Fibroblast of lung (primary cell): ENCODE results near the gene NLGN1. TPM values are rescaled to one million over a fixed set of nuclear protein-coding genes. Genes with fewer than 3 reads are reported as not detected.
"Not testable (repeated sequence)": the region's sequence is repeated elsewhere in the genome, so short reads cannot be mapped to it uniquely, and the experiment has no call there.

Experiments
- DNase-seq, 2 donors: peaks; one replicate each; pipeline versions ENCODE4 v3.0.0 to v3.0.0-alpha.2; 2010; ENCODE audit warnings: low read depth in 2 of 2
- H2AFZ ChIP-seq: 2 replicates; pipeline ENCODE4 v1.5.1; 2012; ENCODE audit warnings: low read length, control low read depth, inconsistent platforms
- H3K27ac ChIP-seq: 2 replicates; pipeline ENCODE4 v1.5.1; 2011; ENCODE audit warnings: low read length, control low read depth; ENCODE audit not compliant: insufficient read depth
- H3K27me3 ChIP-seq: 2 replicates; pipeline ENCODE4 v1.5.1; 2011; ENCODE audit warnings: mild to moderate bottlenecking, low read length; ENCODE audit not compliant: control insufficient read depth, insufficient read depth
- H3K36me3 ChIP-seq: 2 replicates; pipeline ENCODE4 v1.5.1; 2011; ENCODE audit warnings: low read length; ENCODE audit not compliant: control insufficient read depth, insufficient read depth
- H3K4me1 ChIP-seq: 2 replicates; pipeline ENCODE4 v1.5.1; 2011; ENCODE audit warnings: low read length; ENCODE audit not compliant: control insufficient read depth, insufficient read depth; ENCODE audit errors: extremely low read depth
- H3K4me2 ChIP-seq: 2 replicates; pipeline ENCODE4 v1.5.1; 2011; ENCODE audit warnings: low read length, control low read depth; ENCODE audit not compliant: insufficient read depth; ENCODE audit errors: extremely low read depth
- H3K4me3 ChIP-seq, 4 experiments: fragments of 200-600 bp in 1 of 4; sonication (generic) in 1 of 4; replicated peaks in 1 of 4; 2 replicates each; pipeline ENCODE4 v1.5.1; 2011 to 2016; ENCODE audit warnings: low read length in 4 of 4, low read depth in 3 of 4, mild to moderate bottlenecking in 3 of 4, control low read depth in 2 of 4, inconsistent platforms in 1 of 4, mixed read lengths in 1 of 4; ENCODE audit not compliant: insufficient read depth in 1 of 4; ENCODE audit errors: control extremely low read depth in 1 of 4
- H3K79me2 ChIP-seq: 2 replicates; pipeline ENCODE4 v1.5.1; 2012; ENCODE audit warnings: mild to moderate bottlenecking, low read length, inconsistent platforms; ENCODE audit not compliant: control insufficient read depth, insufficient read depth
- H3K9ac ChIP-seq: 2 replicates; pipeline ENCODE4 v1.5.1; 2011; ENCODE audit warnings: mild to moderate bottlenecking, low read length, control low read depth; ENCODE audit not compliant: insufficient read depth
- H3K9me3 ChIP-seq: 2 replicates; pipeline ENCODE4 v1.5.1; 2012; ENCODE audit warnings: low read depth, low read length; ENCODE audit not compliant: control insufficient read depth, insufficient read depth
- H4K20me1 ChIP-seq: 2 replicates; pipeline ENCODE4 v1.5.1; 2011; ENCODE audit warnings: low read length; ENCODE audit not compliant: control insufficient read depth, insufficient read depth; ENCODE audit errors: extremely low read depth
- CTCF ChIP-seq, 2 donors: IDR thresholded peaks in 1 of 2; conservative IDR thresholded peaks in 1 of 2; 1 replicate in 1 of 2; 2 replicates in 1 of 2; pipeline ENCODE4 v1.5.1; 2011 to 2012; ENCODE audit warnings: low read length in 2 of 2, control low read depth in 1 of 2, inconsistent platforms in 1 of 2, low read depth in 1 of 2, mild to moderate bottlenecking in 1 of 2
- EZH2 ChIP-seq: IDR thresholded peaks from 2 replicates; pipeline ENCODE4 v1.5.1; 2012; ENCODE audit warnings: low read length, control low read depth, mild to moderate bottlenecking; ENCODE audit errors: missing control alignments
- polyA plus RNA-seq, 2 donors: library from polyadenylated mRNA; depleted of rRNA in 1 of 2; stranded (reverse) in 1 of 2; unstranded in 1 of 2; fragments of >200 nt; gene quantifications; 2 replicates each; pipeline ENCODE4 v1.2.1, GENCODE V29; 2011 to 2012; ENCODE audit warnings: missing spikeins in 1 of 2
- total RNA-seq: library from RNA; depleted of rRNA; stranded (reverse); fragments of >200 nt; gene quantifications from 2 replicates; pipeline ENCODE4 v1.2.1, GENCODE V29; 2014

NLGN1 gene
- total and polyA plus RNA-seq, 2 donors (not counting 1 experiment from before 2014, with no cell fraction given): 0.61 to 2.1 TPM

GRCh38 chr3:174223042-174223441 is 825.5 kb downstream of the NLGN1 start:
- Histone ChIP-seq H3K9ac (no peak overlapping the region), H3K9me3 (no peaks in the 10 kb centered on the region), H3K4me1 (no peaks in the 10 kb centered on the region), H3K27me3 (no peaks in the 10 kb centered on the region), H3K79me2 (no peaks in the 10 kb centered on the region), H3K4me2 (no peak overlapping the region), H4K20me1 (no peaks in the 10 kb centered on the region), H3K27ac (no peak overlapping the region), H3K4me3 (no peak overlapping the region), H3K36me3 (no peaks in the 10 kb centered on the region), H2AFZ (no peak overlapping the region)
- TF ChIP-seq EZH2 (no peak), CTCF (conservative IDR thresholded peaks at IDR 0.05 in 1 of 2, IDR thresholded peaks at IDR 0.05 in 1 of 2; ENCODE audit: low read depth in 1 of 2, low read length in 2 of 2) (no peak)
- DNase-seq: no peak

- TF ChIP-seq CTCF (conservative IDR thresholded peaks at IDR 0.05 in 1 of 2, IDR thresholded peaks at IDR 0.05 in 1 of 2; ENCODE audit: low read depth in 1 of 2, low read length in 2 of 2) (no peak), EZH2 (no peak)
- Histone ChIP-seq H3K4me2 (no peak overlapping the region), H3K9ac (no peak overlapping the region), H2AFZ (no peak overlapping the region), H3K4me3 (no peak overlapping the region), H3K27me3 (no peaks in the 10 kb centered on the region), H3K27ac (no peak overlapping the region), H4K20me1 (no peaks in the 10 kb centered on the region), H3K4me1 (no peaks in the 10 kb centered on the region), H3K36me3 (no peaks in the 10 kb centered on the region), H3K9me3 (no peaks in the 10 kb centered on the region), H3K79me2 (no peaks in the 10 kb centered on the region)
- no peak for DNase-seq
Measured at GRCh38 chr3:174223626-174224025, 826.1 kb downstream of the NLGN1 start.

GRCh38 chr3:174229916-174230315 is 832.4 kb downstream of the NLGN1 start:
- Histone ChIP-seq H3K27me3 (no peaks in the 10 kb centered on the region), H2AFZ (no peak overlapping the region), H4K20me1 (no peaks in the 10 kb centered on the region), H3K4me3 (no peak overlapping the region), H3K79me2 (no peaks in the 10 kb centered on the region), H3K4me2 (no peak overlapping the region), H3K9me3 (no peaks in the 10 kb centered on the region), H3K27ac (no peak overlapping the region), H3K36me3 (no peaks in the 10 kb centered on the region), H3K4me1 (no peaks in the 10 kb centered on the region), H3K9ac (no peak overlapping the region)
- peak in 1 of 2 donors; percentile 42 for DNase-seq
- TF ChIP-seq CTCF (conservative IDR thresholded peaks at IDR 0.05 in 1 of 2, IDR thresholded peaks at IDR 0.05 in 1 of 2; ENCODE audit: low read depth in 1 of 2, low read length in 2 of 2) (no peak), EZH2 (no peak)

GRCh38 chr3:174232028-174232657 is 834.6 kb downstream of the NLGN1 start:
- not testable (repeated sequence) for H3K9me3 ChIP-seq, H3K4me2 ChIP-seq, H3K4me3 ChIP-seq, H3K27ac ChIP-seq, H2AFZ ChIP-seq, H3K9ac ChIP-seq, H3K79me2 ChIP-seq, H4K20me1 ChIP-seq, DNase-seq, H3K27me3 ChIP-seq, H3K36me3 ChIP-seq, H3K4me1 ChIP-seq
